Superior temporal gyrus (tissue), 1 donor: Measurements from ENCODE around the gene RAG2.
A peak's percentile ranks its signal among the peaks of the same experiment; 100 is the strongest.
"Not testable (repeated sequence)": the region's sequence is repeated elsewhere in the genome, so short reads cannot be mapped to it uniquely, and the experiment has no call there.

Source experiments
- DNase-seq: peaks from one replicate; pipeline ENCODE4 v3.0.0-alpha.2; 2016; ENCODE audit errors: extremely low spot score

RAG2 gene

DNA sequence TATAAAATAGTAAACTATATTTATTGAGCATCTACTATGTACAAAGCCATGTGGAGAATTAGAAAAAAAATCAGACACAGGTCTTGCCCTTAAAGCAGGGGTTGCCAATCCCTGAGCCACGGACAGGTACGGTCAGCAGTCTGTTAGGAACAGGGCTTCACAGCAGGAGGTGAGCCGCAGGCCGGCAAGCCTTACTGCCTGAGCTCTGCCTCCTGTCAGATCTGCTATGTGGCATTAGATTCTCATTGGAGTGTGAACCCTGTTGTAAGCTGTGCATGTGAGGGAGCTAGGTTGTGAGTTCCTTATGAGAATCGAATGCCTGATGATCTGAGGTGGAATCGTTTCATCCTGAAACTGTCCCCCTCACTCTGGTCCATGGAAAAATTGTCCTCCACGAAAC lies 2.1 kb upstream of the RAG2 start:
- DNase-seq: no peak

DNA sequence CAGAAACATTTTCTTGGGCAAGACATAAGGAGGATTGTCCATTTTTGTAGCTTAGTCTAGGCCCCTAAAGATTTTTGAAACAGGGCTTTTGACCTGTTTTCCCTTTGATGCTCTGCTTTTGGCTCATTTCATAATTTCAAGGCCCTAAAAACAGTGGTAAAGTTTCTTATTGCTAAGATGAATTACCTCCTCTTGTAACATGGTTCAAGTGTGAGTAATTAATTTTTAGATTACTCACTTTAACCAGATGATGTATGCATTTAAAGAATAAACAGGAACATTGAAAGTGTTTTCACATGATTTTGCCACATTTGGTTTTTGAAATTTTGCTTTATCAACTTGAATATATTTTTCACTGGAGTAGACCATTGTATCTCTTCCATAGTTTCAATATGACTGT lies 1.2 kb downstream of the RAG2 start:
- DNase-seq: no peak

DNA sequence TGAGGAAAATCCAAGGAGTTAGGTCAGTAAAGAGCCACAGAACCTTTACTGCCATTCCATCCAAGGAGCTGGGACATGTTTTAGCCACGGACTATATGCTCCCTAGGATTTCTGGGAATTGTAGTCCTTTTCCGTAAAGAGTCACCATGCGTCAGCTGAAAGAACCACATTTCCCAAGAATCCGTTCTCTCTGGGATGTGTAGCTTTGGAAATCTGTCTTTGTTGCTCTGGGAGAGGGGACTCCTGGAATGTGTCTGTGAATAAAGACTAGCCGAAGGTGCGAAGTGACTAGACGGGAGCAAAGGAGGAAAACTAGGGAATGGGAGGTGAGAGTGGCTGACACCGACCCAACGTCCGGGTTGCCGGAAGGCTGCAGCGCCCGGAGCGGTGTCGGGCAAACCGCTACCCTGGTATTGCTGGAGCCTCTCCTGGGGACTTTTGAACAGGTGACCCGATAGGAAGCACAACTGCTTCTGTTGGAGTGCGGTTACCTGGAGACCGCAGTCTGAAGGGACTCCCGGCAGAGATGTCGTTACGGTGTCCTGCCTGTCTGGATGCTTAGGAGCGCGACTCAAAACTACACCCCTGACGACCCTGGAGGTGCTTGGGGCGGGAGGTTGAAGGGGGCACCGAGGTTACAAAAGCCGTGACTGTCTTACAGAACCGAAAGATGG lies 3.6 kb downstream of the RAG2 start, which contains the start of gene IFTAP:
IFTAP (plus strand) TSS at position 187 of the 674 bp plus-strand sequence. CDS start 15,602 bp downstream, outside the sequence.
- DNase-seq: peak; percentile 98

DNA sequence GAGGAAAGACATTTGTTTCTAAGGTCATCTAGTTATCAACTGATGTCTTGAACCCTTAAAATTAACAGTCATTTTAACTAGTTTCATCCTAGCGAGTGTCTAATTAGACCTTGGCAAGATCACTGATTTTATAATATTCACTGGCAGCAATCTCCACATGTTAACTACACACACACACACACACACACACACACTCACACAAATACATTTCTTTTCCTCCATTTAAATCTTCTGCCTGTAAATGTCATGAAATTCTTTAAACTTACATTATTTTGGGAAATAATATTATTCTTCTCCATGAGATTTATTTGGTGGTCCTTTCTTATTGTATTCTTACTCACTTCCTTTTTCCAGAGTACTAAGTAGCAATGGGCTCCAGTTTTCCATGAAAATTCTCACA lies 6.6 kb downstream of the RAG2 start:
- no peak for DNase-seq

DNA sequence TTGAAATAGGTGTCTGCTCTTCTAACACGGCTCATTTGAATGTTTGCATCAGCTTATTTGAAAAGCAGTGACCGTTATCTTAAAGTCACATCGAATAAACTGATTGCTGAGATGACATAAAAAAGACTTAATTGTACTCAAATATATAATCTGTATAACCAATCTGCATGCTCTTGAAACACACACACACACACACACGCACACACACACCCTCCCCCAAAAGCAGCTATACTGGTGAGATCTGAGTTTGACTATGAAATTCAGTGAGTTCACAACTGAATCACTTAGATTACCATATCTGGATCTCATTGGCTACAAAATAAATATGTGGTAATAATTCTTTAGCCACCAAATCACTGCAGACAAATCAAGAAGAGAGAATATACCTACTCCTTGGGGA lies 7.5 kb downstream of the RAG2 start:
- DNase-seq: no peak

DNA sequence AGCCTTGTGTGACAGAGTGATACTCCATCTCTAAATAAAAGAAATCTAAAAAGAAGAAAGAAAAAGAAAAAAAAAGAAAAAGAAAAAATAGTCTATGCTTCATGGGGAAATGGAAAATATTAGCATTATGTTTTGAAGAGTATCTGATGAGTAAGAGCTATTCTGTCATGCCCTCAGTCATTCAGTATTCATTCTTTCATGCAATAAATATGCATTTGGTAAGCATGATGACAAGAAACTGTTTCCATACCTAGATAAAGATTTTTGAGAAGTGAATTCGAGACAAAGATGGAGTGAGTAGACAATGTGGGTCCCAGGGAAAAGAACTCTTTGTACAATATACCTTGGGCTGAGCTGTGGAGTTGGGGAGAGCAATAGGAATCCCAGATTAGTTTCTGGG lies 9.9 kb downstream of the RAG2 start:
- DNase-seq: no peak

DNA sequence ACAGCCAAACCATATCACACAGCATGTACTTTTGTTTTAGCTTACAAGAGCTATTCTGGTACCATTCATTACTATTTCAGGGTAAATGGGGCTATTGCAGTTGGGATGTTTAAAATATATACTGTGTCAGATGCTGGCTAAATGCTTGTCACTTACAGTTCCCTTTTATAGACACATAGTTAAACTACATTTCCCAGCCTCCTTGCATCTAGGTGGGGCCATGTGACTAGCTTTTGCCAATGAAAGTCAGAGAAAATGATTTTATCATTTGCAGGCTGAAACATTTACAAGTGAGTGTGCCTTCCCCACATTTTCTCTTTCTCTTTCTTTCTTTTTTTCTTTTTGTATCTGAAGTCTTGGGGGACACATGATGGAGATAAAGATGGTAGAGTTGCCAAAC lies 11.5 kb downstream of the RAG2 start:
- DNase-seq: no peak

DNA sequence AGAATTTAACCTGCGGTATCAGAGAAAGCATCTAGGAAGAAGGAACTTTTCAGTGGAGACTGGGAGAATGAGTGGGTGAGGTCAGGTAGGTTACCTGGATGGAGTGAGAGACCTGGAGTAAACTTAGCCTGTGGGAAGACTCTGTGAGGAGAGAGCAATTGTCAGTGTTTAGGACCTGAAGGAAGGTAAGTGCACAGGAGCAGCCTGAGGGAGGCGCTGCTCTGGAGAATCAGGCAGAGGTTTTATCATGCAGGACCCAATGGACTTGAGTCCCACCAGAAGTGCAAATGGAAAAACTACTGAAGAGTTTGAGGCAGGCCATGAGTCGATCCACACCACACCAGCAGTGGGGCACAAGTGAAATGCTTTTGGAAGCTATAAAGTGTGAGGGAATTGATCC lies 14.4 kb downstream of the RAG2 start:
- no peak for DNase-seq

DNA sequence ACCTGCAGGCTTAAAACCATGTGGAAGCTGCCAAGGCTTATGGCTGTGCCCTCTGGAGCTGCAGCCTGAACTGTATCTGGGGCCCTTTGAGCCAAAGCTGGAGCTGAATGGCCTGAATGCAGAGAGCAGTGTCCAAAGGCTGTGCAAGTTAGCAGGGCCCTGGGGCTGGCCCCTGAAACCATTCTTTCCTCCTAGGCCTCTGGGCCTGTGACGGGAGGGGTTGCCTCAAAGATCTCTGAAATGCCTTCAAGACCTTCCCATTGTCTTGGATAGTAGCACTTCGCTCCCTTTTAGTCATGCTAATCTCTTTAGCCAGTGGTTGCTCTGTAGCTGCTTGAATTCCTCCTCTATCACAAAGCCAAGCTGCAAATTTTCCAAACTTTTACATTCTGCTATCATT lies 16.5 kb downstream of the RAG2 start:
- DNase-seq: no peak

DNA sequence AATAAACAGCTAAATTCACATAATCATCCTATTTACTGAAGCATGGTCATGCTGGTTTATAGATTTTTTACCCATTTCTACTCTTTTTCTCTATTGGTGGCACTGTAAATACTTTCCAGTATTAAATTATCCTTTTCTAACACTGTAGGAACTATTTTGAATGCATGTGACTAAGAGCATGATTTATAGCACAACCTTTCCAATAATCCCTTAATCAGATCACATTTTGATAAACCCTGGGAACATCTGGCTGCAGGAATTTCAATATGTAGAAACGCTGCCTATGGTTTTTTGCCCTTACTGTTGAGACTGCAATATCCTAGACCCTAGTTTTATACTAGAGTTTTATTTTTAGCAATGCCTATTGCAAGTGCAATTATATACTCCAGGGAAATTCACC lies 19.6 kb downstream of the RAG2 start:
- DNase-seq: peak; percentile 27

DNA sequence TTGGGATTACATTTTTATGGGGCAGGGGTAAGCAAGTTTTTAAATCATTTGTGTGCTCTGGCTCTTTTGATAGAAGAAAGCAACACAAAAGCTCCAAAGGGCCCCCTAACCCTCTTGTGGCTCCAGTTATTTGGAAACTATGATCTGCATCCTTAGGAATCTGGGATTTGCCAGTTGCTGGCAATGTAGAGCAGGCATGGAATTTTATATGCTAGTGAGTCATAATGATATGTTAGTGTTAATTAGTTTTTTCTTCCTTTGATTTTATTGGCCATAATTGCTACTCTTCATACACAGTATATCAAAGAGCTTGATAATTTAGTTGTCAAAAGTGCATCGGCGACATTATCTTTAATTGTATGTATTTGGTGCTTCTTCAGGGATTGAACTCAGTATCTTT lies 20.2 kb downstream of the RAG2 start:
- DNase-seq: no peak

DNA sequence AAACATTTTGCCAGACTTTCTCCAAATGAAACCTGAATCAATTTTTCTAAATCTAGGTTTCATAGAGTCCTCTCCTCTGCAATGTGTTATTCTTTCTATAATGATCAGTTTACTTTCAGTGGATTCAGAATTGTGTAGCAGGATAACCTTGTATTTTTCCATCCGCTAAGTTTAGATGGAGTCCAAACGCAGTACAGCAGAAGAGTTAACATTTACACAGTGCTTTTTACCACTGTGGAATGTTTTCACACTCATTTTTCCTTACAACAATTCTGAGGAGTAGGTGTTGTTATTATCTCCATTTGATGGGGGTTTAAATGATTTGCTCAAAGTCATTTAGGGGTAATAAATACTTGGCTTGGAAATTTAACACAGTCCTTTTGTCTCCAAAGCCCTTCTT lies 20.7 kb downstream of the RAG2 start:
- peak; percentile 30 for DNase-seq

DNA sequence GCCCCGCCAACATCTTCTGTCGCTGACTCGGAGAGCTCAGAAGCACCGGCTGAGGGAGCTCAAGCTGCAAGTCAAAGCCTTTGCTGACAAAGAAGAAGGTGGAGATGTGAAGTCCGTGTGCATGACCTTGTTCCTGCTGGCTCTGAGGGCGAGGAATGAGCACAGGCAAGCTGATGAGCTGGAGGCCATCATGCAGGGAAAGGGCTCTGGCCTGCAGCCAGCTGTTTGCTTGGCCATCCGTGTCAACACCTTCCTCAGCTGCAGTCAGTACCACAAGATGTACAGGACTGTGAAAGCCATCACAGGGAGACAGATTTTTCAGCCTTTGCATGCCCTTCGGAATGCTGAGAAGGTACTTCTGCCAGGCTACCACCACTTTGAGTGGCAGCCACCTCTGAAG lies 23.6 kb downstream of the RAG2 start:
- DNase-seq: no peak

DNA sequence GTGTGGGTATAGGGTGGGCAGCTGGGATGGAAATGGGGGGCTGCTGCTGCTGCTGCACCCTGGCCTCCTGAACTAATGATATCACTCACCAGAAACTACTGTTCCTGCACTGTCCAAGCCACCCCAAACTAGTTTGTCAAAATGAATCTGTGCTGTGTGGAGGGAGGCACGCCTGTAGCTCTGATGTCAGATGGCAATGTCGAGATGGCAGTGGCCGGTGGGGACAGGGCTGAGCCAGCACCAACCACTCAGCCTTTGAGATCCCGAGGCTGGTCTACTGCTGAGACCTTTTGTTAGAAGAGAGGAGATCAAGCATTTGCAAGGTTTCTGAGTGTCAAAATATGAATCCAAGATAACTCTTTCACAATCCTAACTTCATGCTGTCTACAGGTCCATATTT lies 28.9 kb downstream of the RAG2 start:
- DNase-seq: no peak

DNA sequence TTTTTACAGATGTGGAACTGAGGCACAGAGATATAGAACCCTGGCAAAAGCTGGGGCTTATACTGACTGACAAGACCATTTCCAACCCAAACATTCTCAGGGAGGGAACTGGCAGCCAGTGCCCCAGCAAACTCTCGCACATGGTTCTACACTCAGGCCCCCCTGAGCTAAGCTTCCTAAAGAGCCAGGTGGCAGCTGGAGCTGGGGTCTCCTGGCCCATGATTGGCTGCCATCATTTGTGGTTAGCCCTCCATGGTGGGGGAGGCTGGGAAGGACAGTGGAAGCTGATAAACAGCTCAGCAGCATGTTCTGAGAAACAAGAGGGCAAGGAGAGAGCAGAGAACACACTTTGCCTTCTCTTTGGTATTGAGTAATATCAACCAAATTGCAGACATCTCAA lies 30.3 kb downstream of the RAG2 start, which contains the start of gene RAG1:
RAG1 (plus strand) TSS at position 314 of the 400 bp plus-strand sequence. CDS start 5,298 bp downstream, outside the sequence.
- no peak for DNase-seq

DNA sequence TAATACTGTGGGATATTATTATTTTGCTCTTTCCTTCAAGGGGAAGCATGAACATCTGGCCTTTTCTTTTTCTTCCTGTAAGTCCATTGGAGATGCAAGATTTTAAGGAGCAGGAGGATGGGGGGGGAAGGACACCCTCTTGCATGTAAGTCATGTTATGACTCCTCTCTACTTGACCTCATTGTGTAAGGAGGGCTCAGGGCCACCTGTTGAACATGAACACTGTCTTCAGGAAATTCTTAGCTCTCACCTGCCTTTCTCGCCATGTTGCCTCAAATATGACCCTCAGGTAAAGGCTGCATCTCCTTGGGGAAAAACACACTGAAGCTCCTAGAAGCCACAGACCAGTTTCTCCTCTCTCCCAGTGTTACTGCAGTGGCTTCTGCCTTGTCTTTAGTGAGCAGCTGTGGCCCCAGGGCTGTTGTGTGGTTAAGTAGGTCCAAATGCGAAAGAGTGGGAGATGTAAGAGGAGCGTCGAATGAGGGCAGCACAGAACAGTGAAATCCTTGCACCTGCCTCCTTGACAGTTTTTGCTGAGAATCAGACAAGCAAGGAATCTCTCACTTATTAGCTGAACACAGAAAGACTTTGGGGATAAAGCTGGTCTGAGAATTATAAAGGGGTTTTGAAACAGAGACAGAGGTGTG lies 31.5 kb downstream of the RAG2 start:
- DNase-seq: no peak

DNA sequence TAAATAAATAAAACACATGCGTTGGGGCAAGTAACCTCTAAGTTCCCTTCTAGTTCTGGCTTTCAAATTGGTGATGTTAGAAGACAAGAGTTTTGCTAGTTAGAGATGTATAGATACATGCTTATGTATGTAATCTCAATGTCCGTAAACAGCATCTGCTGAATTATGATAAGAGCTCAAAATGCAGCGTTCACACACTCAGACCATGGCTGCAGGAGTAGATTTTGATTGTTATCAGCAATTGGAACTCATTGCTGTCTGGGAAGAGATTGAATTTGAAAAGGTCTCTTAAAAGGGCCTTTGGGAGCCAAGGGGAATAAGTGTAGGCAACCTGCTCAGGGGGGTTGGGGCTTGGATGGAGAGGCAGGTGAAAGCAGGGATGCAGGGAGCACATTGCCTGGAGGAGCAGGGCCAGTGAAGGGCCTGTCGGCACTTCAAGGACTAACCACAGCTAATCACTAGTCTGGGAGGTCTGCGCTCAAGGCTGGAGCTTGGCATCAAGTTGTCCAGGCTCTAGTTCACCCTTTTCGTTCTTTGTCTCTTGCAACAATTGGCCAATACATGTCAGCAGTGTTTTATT lies 32.9 kb downstream of the RAG2 start:
- peak; percentile 25 for DNase-seq

DNA sequence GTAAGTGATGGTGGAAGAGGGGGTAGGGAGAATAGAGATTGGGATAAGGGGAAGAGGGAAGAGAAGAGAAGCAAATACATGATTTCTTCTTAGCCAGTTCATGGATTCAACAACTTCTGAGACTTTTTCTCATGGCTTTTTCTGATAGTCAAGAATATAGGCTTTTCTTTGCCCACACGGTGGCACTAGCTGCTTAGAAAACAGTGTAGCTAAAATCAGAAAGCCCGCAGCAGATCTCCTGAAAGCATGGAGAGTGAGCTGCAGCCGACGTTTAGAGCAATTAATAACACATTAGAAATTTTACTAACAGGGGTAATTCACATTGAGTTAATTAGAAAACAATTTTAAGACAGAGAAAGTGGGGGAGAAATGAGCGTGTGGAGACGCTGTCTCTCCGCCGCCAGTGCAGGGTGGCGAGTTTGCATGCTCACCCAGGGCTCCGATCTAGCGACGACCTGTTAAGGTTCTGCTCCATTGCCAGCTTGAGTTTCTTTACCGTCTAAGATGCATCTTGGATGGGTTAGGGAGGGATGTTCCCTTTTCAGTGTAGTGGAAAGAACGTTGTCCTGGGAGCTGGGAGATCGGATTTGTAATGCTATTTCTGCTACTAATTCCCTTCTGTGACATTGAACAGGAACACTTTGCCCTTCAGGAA lies 33.5 kb downstream of the RAG2 start:
- DNase-seq: peak; percentile 92

DNA sequence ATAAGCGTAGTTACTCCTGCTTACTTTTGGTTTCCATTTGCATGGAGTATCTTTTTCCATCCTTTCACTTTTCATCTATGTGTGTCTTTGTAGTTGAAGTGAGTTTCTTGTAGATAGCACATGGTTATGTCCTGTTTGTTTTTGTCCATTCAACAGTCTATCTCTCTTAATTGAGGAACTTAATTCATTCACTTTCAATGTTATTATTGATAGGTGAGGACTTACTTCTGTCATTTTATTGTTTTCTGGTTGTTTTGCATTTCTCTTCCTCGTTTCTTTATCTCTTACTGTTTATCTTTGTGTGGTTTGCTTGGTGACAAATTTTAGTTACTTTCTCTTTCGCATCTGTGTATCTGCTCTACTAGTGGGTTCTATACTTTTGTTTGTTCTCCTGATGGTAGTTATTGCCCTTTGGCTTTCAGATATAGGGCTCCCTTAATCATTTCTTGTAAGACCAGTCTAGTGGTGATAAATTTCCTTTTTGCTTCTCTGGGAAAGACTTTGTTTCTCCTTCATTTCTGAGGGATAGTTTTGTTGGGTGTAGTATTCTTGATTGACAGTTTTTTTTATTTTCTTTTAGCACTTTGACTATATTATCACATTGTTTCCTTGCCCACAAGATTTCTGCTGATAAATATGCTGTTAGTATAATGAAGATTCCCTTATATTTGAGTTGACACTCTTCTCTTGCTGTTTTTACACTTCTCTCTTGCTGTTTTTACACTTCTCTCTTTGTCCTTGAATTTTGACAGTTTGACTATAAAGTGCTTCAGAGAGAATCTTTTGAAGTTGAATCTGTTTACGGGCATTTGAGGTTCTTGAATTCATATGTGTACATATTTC lies 39.2 kb downstream of the RAG2 start:
- DNase-seq: no peak

DNA sequence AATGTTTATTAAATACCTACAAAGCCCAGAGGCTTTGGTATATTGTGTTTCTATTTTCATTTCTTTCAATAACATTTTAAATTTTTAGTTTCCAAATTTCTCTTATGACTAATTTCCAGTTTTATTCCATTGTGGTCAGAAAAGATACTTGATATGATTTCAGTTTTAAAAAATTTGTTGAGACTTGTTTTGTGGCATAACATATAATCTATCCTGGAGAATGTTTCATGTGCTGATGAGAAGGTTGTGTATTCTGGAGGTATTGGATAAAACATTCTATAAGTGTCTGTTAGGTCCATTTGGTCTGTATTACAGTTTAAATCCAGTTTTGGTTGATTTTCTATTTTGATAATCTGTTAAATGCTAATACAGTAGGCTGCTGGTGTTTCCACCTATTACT lies 40.0 kb downstream of the RAG2 start:
- no peak for DNase-seq

DNA sequence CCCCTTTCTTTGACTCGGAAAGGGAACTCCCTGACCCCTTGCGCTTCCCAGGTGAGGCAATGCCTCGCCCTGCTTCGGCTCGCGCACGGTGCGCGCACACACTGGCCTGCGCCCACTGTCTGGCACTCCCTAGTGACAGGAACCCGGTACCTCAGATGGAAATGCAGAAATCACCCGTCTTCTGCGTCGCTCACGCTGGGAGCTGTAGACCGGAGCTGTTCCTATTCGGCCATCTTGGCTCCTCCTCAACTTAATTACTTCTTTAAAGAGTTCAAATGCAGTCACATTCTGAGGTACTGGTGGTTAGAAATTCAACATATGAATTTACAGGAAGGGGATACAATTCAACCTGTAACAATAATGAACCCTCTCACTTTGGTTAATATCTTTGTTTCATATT lies 40.6 kb downstream of the RAG2 start:
- DNase-seq: not testable (repeated sequence)
